ENCODE measurements around the gene STARD6.

STARD6 gene, protein sequence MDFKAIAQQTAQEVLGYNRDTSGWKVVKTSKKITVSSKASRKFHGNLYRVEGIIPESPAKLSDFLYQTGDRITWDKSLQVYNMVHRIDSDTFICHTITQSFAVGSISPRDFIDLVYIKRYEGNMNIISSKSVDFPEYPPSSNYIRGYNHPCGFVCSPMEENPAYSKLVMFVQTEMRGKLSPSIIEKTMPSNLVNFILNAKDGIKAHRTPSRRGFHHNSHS

DNA sequence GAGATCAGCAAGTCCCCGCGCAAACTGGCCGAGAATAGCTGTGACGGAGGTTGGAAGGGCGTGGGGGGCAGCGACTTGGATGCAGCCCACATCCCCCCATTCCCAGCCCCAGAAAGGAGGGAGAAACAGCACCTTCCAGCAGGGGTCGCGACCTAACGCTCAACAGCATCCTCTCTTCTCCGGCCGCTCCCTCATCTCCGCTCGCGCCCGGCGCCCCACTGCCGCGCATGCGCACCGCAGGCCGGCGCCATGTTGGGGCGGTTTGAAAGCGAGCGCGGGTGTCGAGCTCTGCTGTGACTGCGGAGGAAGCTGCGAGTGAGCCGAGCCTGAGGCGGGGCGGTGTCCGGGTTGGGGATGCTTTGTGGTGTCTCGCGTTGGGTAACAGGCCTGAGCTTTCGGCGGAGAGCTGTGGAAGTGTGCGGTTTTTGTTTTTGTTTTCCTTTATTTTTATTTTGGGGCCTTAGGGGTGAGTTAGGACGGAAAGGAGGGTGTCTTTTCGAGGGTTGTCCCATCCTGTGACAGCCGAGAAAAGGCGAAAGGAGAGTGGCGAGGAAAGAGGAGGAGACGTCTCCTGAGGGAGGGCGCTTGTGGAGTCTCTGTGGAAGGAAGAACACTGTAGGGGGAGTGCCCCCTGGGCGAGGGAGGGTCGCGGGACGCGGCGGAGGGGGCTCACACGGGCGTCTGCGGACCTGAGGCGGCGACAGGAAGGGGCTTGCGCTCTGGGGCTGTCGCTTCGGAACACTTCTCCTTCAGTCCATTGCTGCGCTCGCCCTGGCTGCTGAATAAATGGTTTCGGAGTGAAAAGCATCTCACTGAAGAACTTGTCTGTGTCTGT, at the start of gene STARD6, which contains the start of gene C18orf54:
STARD6 (minus strand) TSS at position 199 of the 835 bp plus-strand sequence. CDS start 3,285 bp downstream, outside the sequence.
C18orf54 (plus strand) TSS at position 247 of the 835 bp plus-strand sequence. CDS start 2,667 bp downstream, outside the sequence.
- Histone ChIP-seq H3K4me2 (ENCODE audit: low read length) (peak within 1 kb of the TSS; percentile 90), H2AFZ (ENCODE audit: low read length) (peak within 1 kb of the TSS; percentile 66), H3K9ac (ENCODE audit: low read length) (peak within 1 kb of the TSS; percentile 78), H3F3A (ENCODE audit: insufficient read depth, low read length) (no peaks in the 10 kb centered on the region), H3K27me3 (ENCODE audit: insufficient read depth, low read length) (no peaks in the 10 kb centered on the region), H3K27ac (ENCODE audit: low read depth, low read length, poor library complexity, severe bottlenecking) (peak within 1 kb of the TSS; percentile 39), H3K36me3 (ENCODE audit: insufficient read depth, low read length) (peaks cover 8% of the 10 kb centered on the region; the same call in 1 of the 2 replicates), H3K4me1 (ENCODE audit: insufficient read depth, low read length, severe bottlenecking) (peaks cover 23% of the 10 kb centered on the region), H3K9me2 (ENCODE audit: low read depth, low read length) (no peaks in the 10 kb centered on the region), H4K20me1 (ENCODE audit: insufficient read depth, low read length) (no peaks in the 10 kb centered on the region), H3K79me2 (ENCODE audit: insufficient read depth, low read length) (0 out of 2 replicates have a peak, but pooled peaks cover 10% of the 10 kb centered on the region), H3K9me3 (ENCODE audit: low read length) (no peaks in the 10 kb centered on the region), H3K4me3 (ENCODE audit: low read depth, low read length, poor library complexity, severe bottlenecking) (peak within 1 kb of the TSS; percentile 71)
- TF ChIP-seq, protein P1, sequence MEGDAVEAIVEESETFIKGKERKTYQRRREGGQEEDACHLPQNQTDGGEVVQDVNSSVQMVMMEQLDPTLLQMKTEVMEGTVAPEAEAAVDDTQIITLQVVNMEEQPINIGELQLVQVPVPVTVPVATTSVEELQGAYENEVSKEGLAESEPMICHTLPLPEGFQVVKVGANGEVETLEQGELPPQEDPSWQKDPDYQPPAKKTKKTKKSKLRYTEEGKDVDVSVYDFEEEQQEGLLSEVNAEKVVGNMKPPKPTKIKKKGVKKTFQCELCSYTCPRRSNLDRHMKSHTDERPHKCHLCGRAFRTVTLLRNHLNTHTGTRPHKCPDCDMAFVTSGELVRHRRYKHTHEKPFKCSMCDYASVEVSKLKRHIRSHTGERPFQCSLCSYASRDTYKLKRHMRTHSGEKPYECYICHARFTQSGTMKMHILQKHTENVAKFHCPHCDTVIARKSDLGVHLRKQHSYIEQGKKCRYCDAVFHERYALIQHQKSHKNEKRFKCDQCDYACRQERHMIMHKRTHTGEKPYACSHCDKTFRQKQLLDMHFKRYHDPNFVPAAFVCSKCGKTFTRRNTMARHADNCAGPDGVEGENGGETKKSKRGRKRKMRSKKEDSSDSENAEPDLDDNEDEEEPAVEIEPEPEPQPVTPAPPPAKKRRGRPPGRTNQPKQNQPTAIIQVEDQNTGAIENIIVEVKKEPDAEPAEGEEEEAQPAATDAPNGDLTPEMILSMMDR (IDR thresholded peaks at IDR 0.05; ENCODE audit: low read length), result peak; percentile 73
- no peak for TF ChIP-seq EZH2 (IDR thresholded peaks at IDR 0.05; ENCODE audit: borderline replicate concordance, low read length)

DNA sequence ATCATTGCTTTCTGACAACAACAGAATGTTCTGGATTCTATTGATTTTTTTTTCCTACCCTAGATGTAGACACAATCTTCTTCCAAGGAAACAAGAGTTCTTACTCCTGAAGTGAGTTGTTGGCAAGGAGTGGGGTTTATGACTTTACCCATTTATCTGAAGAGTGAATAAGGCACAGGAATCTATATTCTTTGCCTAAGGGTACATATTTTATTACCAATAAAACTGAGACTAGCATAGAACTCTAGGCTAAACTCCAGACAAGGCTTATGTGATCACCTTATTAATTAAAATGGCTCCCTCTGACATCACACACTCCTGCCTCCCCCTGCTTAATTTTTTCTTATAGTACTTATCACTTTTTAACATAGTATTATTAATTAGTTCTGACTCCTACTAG, 47.6 kb upstream of the STARD6 start:
- no peaks in the 10 kb centered on the region for H3K9me3 ChIP-seq (ENCODE audit: low read length)
- H3K27me3 ChIP-seq (ENCODE audit: insufficient read depth, low read length), result no peaks in the 10 kb centered on the region
- no peaks in the 10 kb centered on the region for H3K4me1 ChIP-seq (ENCODE audit: insufficient read depth, low read length, severe bottlenecking)
- no peaks in the 10 kb centered on the region for H3K9me2 ChIP-seq (ENCODE audit: low read depth, low read length)
- no peak overlapping the region for H3K4me3 ChIP-seq (ENCODE audit: low read depth, low read length, poor library complexity, severe bottlenecking)
- TF ChIP-seq, protein P1 (IDR thresholded peaks at IDR 0.05; ENCODE audit: low read length), result no peak
- no peak for TF ChIP-seq EZH2 (IDR thresholded peaks at IDR 0.05; ENCODE audit: borderline replicate concordance, low read length)
- no peaks in the 10 kb centered on the region for H3K36me3 ChIP-seq (ENCODE audit: insufficient read depth, low read length)
- no peak overlapping the region for H3K9ac ChIP-seq (ENCODE audit: low read length)
- H2AFZ ChIP-seq (ENCODE audit: low read length), result no peak overlapping the region
- H3K79me2 ChIP-seq (ENCODE audit: insufficient read depth, low read length), result no peaks in the 10 kb centered on the region
- no peak overlapping the region for H3K27ac ChIP-seq (ENCODE audit: low read depth, low read length, poor library complexity, severe bottlenecking)
- no peaks in the 10 kb centered on the region for H3F3A ChIP-seq (ENCODE audit: insufficient read depth, low read length)
- H4K20me1 ChIP-seq (ENCODE audit: insufficient read depth, low read length), result no peaks in the 10 kb centered on the region
- H3K4me2 ChIP-seq (ENCODE audit: low read length), result no peak overlapping the region

DNA sequence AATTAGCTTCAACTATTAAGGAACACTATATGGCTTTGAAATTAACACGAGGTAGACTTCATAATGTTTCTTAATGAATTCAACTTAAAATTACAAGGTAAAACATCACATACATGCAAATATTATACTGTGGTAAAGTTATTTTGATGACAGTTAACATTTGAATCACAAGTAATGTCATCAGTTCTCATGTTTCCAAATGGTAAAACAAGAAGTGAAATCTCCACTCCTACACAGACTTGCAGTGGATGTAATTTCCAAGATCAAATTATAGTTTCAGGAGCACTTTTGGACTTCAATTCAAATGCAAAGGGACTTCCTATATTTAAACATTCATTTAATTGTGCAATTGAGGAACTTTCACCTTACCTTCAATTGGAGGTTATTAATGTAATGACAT, 39.1 kb upstream of the STARD6 start:
- Histone ChIP-seq H2AFZ (ENCODE audit: low read length) (no peak overlapping the region), H3K9me2 (ENCODE audit: low read depth, low read length) (no peaks in the 10 kb centered on the region)

More for the DNA sequence above, 39.1 kb upstream of the STARD6 start:
- Histone ChIP-seq H3K4me1 (ENCODE audit: insufficient read depth, low read length, severe bottlenecking) (no peaks in the 10 kb centered on the region), H3K27ac (ENCODE audit: low read depth, low read length, poor library complexity, severe bottlenecking) (no peak overlapping the region), H3K27me3 (ENCODE audit: insufficient read depth, low read length) (no peaks in the 10 kb centered on the region), H3K79me2 (ENCODE audit: insufficient read depth, low read length) (no peaks in the 10 kb centered on the region), H3K4me3 (ENCODE audit: low read depth, low read length, poor library complexity, severe bottlenecking) (no peak overlapping the region), H3K4me2 (ENCODE audit: low read length) (no peak overlapping the region), H3K9me3 (ENCODE audit: low read length) (no peaks in the 10 kb centered on the region), H3F3A (ENCODE audit: insufficient read depth, low read length) (no peaks in the 10 kb centered on the region), H3K9ac (ENCODE audit: low read length) (no peak overlapping the region), H4K20me1 (ENCODE audit: insufficient read depth, low read length) (no peaks in the 10 kb centered on the region), H3K36me3 (ENCODE audit: insufficient read depth, low read length) (no peaks in the 10 kb centered on the region)
- TF ChIP-seq EZH2 (IDR thresholded peaks at IDR 0.05; ENCODE audit: borderline replicate concordance, low read length), result no peak
- TF ChIP-seq, protein P1 (IDR thresholded peaks at IDR 0.05; ENCODE audit: low read length), result no peak

All from OCI-LY1 (cell line).